H1 (cell line): Measurements from ENCODE around the gene DESI1. TPM values are rescaled to one million over a fixed set of nuclear protein-coding genes. Genes with fewer than 3 reads are reported as not detected.
A peak's percentile ranks its signal among the peaks of the same experiment; 100 is the strongest.

ENCODE experiments used
- BACH1 ChIP-seq: IDR thresholded peaks from 2 replicates; pipeline ENCODE4 v1.6.1; 2012; ENCODE audit warnings: low read length, improper control_type of control experiment
- BRCA1 ChIP-seq: IDR thresholded peaks from 2 replicates; pipeline ENCODE4 v1.6.1; 2012; ENCODE audit warnings: low read depth, low read length, improper control_type of control experiment
- CBX5 ChIP-seq: fragments of 300-800, 300-1000 bp; sonication (generic); IDR thresholded peaks from 2 replicates; pipeline ENCODE4 v1.7.1; 2016; ENCODE audit warnings: antibody characterized with exemption, low read length, low read depth
- CREB1 ChIP-seq: IDR thresholded peaks from 2 replicates; pipeline ENCODE4 v1.6.1; 2012; ENCODE audit warnings: inconsistent platforms
- EP300 ChIP-seq, 2 experiments: IDR thresholded peaks; 1 replicate in 1 of 2; 2 replicates in 1 of 2; pipeline ENCODE4 v1.6.1; 2011 to 2012; ENCODE audit warnings: low read depth in 2 of 2, low read length in 2 of 2, mild to moderate bottlenecking in 2 of 2, borderline replicate concordance in 1 of 2, inconsistent platforms in 1 of 2, moderate library complexity in 1 of 2
- EZH2 ChIP-seq: fragments of 200-600 bp; sonication (generic); IDR thresholded peaks from 2 replicates; pipeline ENCODE4 v1.7.1; 2012; ENCODE audit warnings: low read depth, mild to moderate bottlenecking, moderate library complexity, low read length, inconsistent platforms; ENCODE audit not compliant: severe bottlenecking
- JUND ChIP-seq: IDR thresholded peaks from 2 replicates; pipeline ENCODE4 v1.6.1; 2011; ENCODE audit warnings: mild to moderate bottlenecking, improper control_type of control experiment, low read length
- MAFK ChIP-seq: IDR thresholded peaks from 2 replicates; pipeline ENCODE4 v1.6.1; 2012; ENCODE audit warnings: low read depth, mild to moderate bottlenecking, improper control_type of control experiment, low read length
- MAX ChIP-seq: IDR thresholded peaks from 2 replicates; pipeline ENCODE4 v1.6.1; 2012; ENCODE audit warnings: inconsistent platforms
- NANOG ChIP-seq: IDR thresholded peaks from 2 replicates; pipeline ENCODE4 v1.6.1; 2011; ENCODE audit warnings: low read length, low read depth, mild to moderate bottlenecking, inconsistent platforms; ENCODE audit not compliant: insufficient read depth, poor library complexity, severe bottlenecking
- POLR2A ChIP-seq, 2 experiments: IDR thresholded peaks; 1 replicate in 1 of 2; 2 replicates in 1 of 2; pipeline ENCODE4 v1.6.1; 2011; ENCODE audit warnings: low read depth in 2 of 2, low read length in 2 of 2, mild to moderate bottlenecking in 2 of 2; ENCODE audit errors: control extremely low read depth in 1 of 2
- POU5F1 ChIP-seq: IDR thresholded peaks from 2 replicates; pipeline ENCODE4 v1.6.1; 2011; ENCODE audit warnings: low read depth, mild to moderate bottlenecking, low read length, moderate library complexity
- RAD21 ChIP-seq, 2 experiments: IDR thresholded peaks in 1 of 2; conservative IDR thresholded peaks in 1 of 2; 2 replicates each; pipeline ENCODE4 v1.6.1; 2011; ENCODE audit warnings: low read depth in 2 of 2, low read length in 2 of 2, improper control_type of control experiment in 1 of 2, inconsistent platforms in 1 of 2, mild to moderate bottlenecking in 1 of 2, moderate library complexity in 1 of 2
- SAP30 ChIP-seq: fragments of 300-600 bp; sonication (generic); IDR thresholded peaks from 2 replicates; pipeline ENCODE4 v1.7.1; 2012; ENCODE audit warnings: low read length, moderate library complexity, mild to moderate bottlenecking, inconsistent platforms; ENCODE audit not compliant: insufficient read depth, insufficient replicate concordance
- SP1 ChIP-seq: IDR thresholded peaks from 2 replicates; pipeline ENCODE4 v1.6.1; 2011; ENCODE audit warnings: low read depth, low read length
- SP4 ChIP-seq: IDR thresholded peaks from 2 replicates; pipeline ENCODE4 v1.6.1; 2012; ENCODE audit warnings: low read length, inconsistent platforms
- SRF ChIP-seq: IDR thresholded peaks from 2 replicates; pipeline ENCODE4 v1.6.1; 2011; ENCODE audit warnings: mild to moderate bottlenecking, low read depth, low read length, moderate library complexity
- SUZ12 ChIP-seq: fragments of 200-600 bp; sonication (generic); IDR thresholded peaks from 2 replicates; pipeline ENCODE4 v1.6.1; 2012; ENCODE audit warnings: mild to moderate bottlenecking, inconsistent platforms, low read length, moderate library complexity, mixed read lengths
- ZNF274 ChIP-seq: IDR thresholded peaks from 2 replicates; pipeline ENCODE4 v1.7.0; 2012; ENCODE audit warnings: low read length, borderline replicate concordance; ENCODE audit errors: extremely low read depth
- polyA plus RNA-seq, 7 experiments: library from polyadenylated mRNA; depleted of rRNA in 3 of 7; stranded (reverse) in 5 of 7; unstranded in 2 of 7; fragments of >200 nt in 5 of 7; fragments of 200-250 nt in 2 of 7; gene quantifications; 1 replicate in 5 of 7; 2 replicates in 1 of 7; 4 replicates in 1 of 7; pipeline versions ENCODE4 v1.2.1 to v1.2.3, GENCODE V29; 2011 to 2013; ENCODE audit warnings: missing spikeins in 2 of 7, mixed read lengths in 2 of 7
- total RNA-seq: library from RNA; stranded (reverse); fragmentation: NEBNext Ultra II Directional; extraction: Animal tissue kit (Norgen Biotek cat#: 25700); gene quantifications from 2 replicates; pipeline ENCODE4 v1.2.1, GENCODE V29; 2021

The DESI1 gene
- total and polyA plus RNA-seq, 2 of the 8 experiments (the other 6 are each of a cell fraction or from before 2014, with no cell fraction given), result 27.6 to 34.3 TPM

- TF ChIP-seq EZH2 (no peak), SUZ12 (no peak), SP4 (no peak), CREB1 (peak; percentile 61; the same call in 1 of the 2 replicates), MAFK (no peak), JUND (0 out of 2 replicates have a peak, but pooled peaks have one; percentile 23), NANOG (no peak), BACH1 (no peak), POU5F1 (no peak), EP300 (IDR thresholded peaks at IDR 0.05; ENCODE audit: borderline replicate concordance in 1 of 2, low read depth in 2 of 2, low read length in 2 of 2) (no peak), RAD21 (IDR thresholded peaks at IDR 0.05 in 1 of 2, conservative IDR thresholded peaks at IDR 0.05 in 1 of 2; ENCODE audit: low read depth in 2 of 2, low read length in 2 of 2) (peak; percentile 92 to 93), CBX5 (no peak), ZNF274 (no peak), SP1 (no peak), MAX (0 out of 2 replicates have a peak, but pooled peaks have one; percentile 41), BRCA1 (no peak), SAP30 (no peak), POLR2A (IDR thresholded peaks at IDR 0.05; ENCODE audit: control extremely low read depth in 1 of 2, low read depth in 2 of 2, low read length in 2 of 2) (no peak; a peak in 1 of 3 replicates), SRF (no peak)
- TF ChIP-seq, all 59 proteins: peak for 9
Observed at GRCh38 chr22:41596776-41597634, 23.8 kb downstream of the DESI1 start (continued).
